ENCODE measurements around the gene ID2.

ID2 gene

GRCh38 chr2:8661736-8662135 is 20.1 kb upstream of the ID2 start (continued):
- TF ChIP-seq ATF2 (tag by site-specific recombination; IDR thresholded peaks at IDR 0.05; ENCODE audit: low read depth) (no peak), ZNF558 (tag by site-specific recombination; IDR thresholded peaks at IDR 0.05) (no peak), ZNF544 (tag by site-specific recombination; IDR thresholded peaks at IDR 0.05) (no peak), ZNF513 (tag by site-specific recombination; IDR thresholded peaks at IDR 0.05) (no peak), ZNF214 (tag by site-specific recombination; IDR thresholded peaks at IDR 0.05; ENCODE audit: borderline replicate concordance) (no peak), ZNF184 (tag by site-specific recombination; IDR thresholded peaks at IDR 0.05) (no peak), YY2 (tag by site-specific recombination; IDR thresholded peaks at IDR 0.05) (no peak), ZNF292 (tag by site-specific recombination; IDR thresholded peaks at IDR 0.05; ENCODE audit: borderline replicate concordance, low read depth) (no peak), ZNF514 (tag by site-specific recombination; IDR thresholded peaks at IDR 0.05) (no peak), ZNF19 (tag by site-specific recombination; IDR thresholded peaks at IDR 0.05; ENCODE audit: low read depth) (no peak), ZNF776 (tag by site-specific recombination; IDR thresholded peaks at IDR 0.05; ENCODE audit: borderline replicate concordance) (no peak)

- H3K4me1 ChIP-seq (ENCODE audit: control insufficient read depth, insufficient read depth, low read length) = no peaks in the 10 kb centered on the region
- ChIA-PET POLR2A (no interaction called here), CTCF (no interaction called here)
- no peak overlapping the region for H3K27ac ChIP-seq (ENCODE audit: extremely low read depth, low read depth, low read length)
- H3K4me3 ChIP-seq (ENCODE audit: low read depth, low read length) = no peak overlapping the region
- H3K9me3 ChIP-seq (ENCODE audit: control insufficient read depth, insufficient read depth, low read depth, low read length) = no peaks in the 10 kb centered on the region
- H3K36me3 ChIP-seq (ENCODE audit: control insufficient read depth in 2 of 2, insufficient read depth in 1 of 2, low read length in 2 of 2) = no peaks in the 10 kb centered on the region
- TF ChIP-seq ZNF157 (tag by site-specific recombination; IDR thresholded peaks at IDR 0.05) = no peak
- TF ChIP-seq FEZF1 (tag by site-specific recombination; IDR thresholded peaks at IDR 0.05) = no peak
- no peak for TF ChIP-seq TCF7L2 (IDR thresholded peaks at IDR 0.05; ENCODE audit: borderline replicate concordance, low read depth, low read length)
- no peak for TF ChIP-seq MEIS1 (CRISPR knock-in tag; IDR thresholded peaks at IDR 0.05; ENCODE audit: borderline replicate concordance)
- no peak for TF ChIP-seq SETDB1 (IDR thresholded peaks at IDR 0.05; ENCODE audit: insufficient read length, low read length)
- no peak for TF ChIP-seq ZNF585B (tag by site-specific recombination; IDR thresholded peaks at IDR 0.05)
Observed at GRCh38 chr2:8662239-8662879, 19.5 kb upstream of the ID2 start.

- no peaks in the 10 kb centered on the region for H3K9me3 ChIP-seq (ENCODE audit: control insufficient read depth, insufficient read depth, low read depth, low read length)
- POLR2A ChIA-PET = no interaction called here
- no peak overlapping the region for H3K27ac ChIP-seq (ENCODE audit: extremely low read depth, low read depth, low read length)
- CTCF ChIA-PET = no interaction called here
- H3K4me3 ChIP-seq (ENCODE audit: low read depth, low read length) = no peak overlapping the region
- H3K36me3 ChIP-seq (ENCODE audit: control insufficient read depth in 2 of 2, insufficient read depth in 1 of 2, low read length in 2 of 2) = no peaks in the 10 kb centered on the region
- H3K4me1 ChIP-seq (ENCODE audit: control insufficient read depth, insufficient read depth, low read length) = no peaks in the 10 kb centered on the region
- TF ChIP-seq BCL6B (tag by site-specific recombination; IDR thresholded peaks at IDR 0.05) = no peak
- TF ChIP-seq ZNF76 (tag by site-specific recombination; IDR thresholded peaks at IDR 0.05; ENCODE audit: borderline replicate concordance, low read depth) = no peak
- no peak for TF ChIP-seq ZNF664 (tag by site-specific recombination; IDR thresholded peaks at IDR 0.05)
- TF ChIP-seq ZNF174 (tag by site-specific recombination; IDR thresholded peaks at IDR 0.05) = no peak
- TF ChIP-seq HOXD13 (CRISPR knock-in tag; IDR thresholded peaks at IDR 0.05; ENCODE audit: borderline replicate concordance) = no peak
- TF ChIP-seq ZNF148 (tag by site-specific recombination; IDR thresholded peaks at IDR 0.05; ENCODE audit: borderline replicate concordance) = no peak
- TF ChIP-seq ZNF701 (tag by site-specific recombination; IDR thresholded peaks at IDR 0.05) = no peak
- no peak for TF ChIP-seq ZNF777 (tag by site-specific recombination; IDR thresholded peaks at IDR 0.05; ENCODE audit: borderline replicate concordance)
- no peak for TF ChIP-seq ZNF776 (tag by site-specific recombination; IDR thresholded peaks at IDR 0.05; ENCODE audit: borderline replicate concordance)
- TF ChIP-seq AEBP2 (tag by site-specific recombination; IDR thresholded peaks at IDR 0.05; ENCODE audit: borderline replicate concordance) = no peak
- no peak for TF ChIP-seq ZNF114 (tag by site-specific recombination; IDR thresholded peaks at IDR 0.05)
Observed at GRCh38 chr2:8663997-8664396, 17.9 kb upstream of the ID2 start.
